ENCODE results near the gene MYO9B. TPM values are rescaled to one million over a fixed set of nuclear protein-coding genes. Genes with fewer than 3 reads are reported as not detected.

The MYO9B gene
- total and polyA plus RNA-seq, 2 of the 13 experiments (the other 11 are each of a cell fraction or from before 2014, with no cell fraction given), result 18.0 to 18.3 TPM

DNA sequence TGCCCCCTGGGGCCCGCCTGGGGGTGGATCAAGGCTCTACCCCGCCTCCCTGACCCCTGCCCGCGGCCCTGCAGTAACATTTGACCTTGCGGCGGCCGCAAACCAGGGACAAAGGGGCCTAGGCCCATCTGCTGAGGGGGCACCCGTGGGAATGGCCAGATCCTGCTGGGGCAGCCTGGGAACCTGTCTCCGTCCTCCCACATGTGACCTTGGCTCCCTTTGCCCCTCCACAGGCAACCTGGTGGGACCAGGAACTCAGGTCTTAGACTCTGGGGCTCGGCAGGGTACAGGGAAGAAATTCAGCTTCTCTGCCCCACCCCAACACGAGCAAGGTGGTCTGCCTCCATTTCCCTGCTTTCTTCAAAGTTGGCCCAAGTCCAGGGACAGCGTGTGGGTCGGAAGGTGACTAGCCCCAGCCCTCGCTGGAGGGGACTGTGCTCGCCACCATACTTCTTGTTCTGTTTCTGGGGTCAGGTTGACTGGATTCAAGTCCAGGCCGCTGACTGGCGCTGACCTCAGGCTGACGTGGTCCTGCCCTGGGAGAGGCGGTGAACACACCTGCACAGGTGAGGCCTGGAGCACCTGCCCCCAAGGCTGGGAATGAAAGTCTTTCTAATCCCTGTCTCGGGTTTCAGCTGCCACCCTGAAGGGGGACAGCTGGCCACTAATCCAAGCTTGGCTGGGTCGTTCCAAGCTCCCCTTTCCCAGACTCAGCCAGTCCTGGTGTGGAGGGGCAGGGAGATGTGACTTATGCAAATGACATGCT, 172.6 kb downstream of the MYO9B start:
- ChIA-PET CTCF (ENCODE audit: low intra/inter-chr PET ratio, low total read pairs) (no interaction called here), POLR2A (interaction anchor here (1.0 to 5.0 kb wide), 14 partner anchors 8 to 61 kb away, joined by 3 to 52 read pairs (median 6); partner anchors contain the start of genes BABAM1, DDA1, MRPL34 and OCEL1)
- H3K4me1 ChIP-seq (ENCODE audit: insufficient read depth, low read length), result peaks cover 45% of the 10 kb centered on the region
- DNase-seq (ENCODE audit: low spot score) (peak; percentile 83), ATAC-seq (peak; percentile 40), FAIRE-seq (peak; percentile 80)
- H3K79me2 ChIP-seq (ENCODE audit: insufficient read depth, low read length), result peaks cover 19% of the 10 kb centered on the region
- no peak overlapping the region for H2AFZ ChIP-seq (ENCODE audit: low read length)
- in situ Hi-C loops (cut with HindIII; ENCODE audit: extremely low pct_ligation_motif_present, low pct_unique_long_range_greater_than_20kb) (no loop called here), intact Hi-C loops (cut with micrococcal nuclease; ENCODE audit: unreplicated experiment) (no loop called here)
- H3K27ac ChIP-seq (ENCODE audit: extremely low read length, insufficient read depth, low read length), result peak overlapping the region; percentile 83
- no peaks in the 10 kb centered on the region for H3K36me3 ChIP-seq (replicated peaks in 1 of 2; ENCODE audit: control insufficient read depth in 1 of 2, insufficient read depth in 2 of 2, low read length in 2 of 2)
- H3K9me3 ChIP-seq (ENCODE audit: low read length), result no peaks in the 10 kb centered on the region
- TSS peak; percentile 85 for BruUV-seq (replicated peaks)
- peak overlapping the region; percentile 27 to 77 (median 27); a peak in 4 of 6 replicates for H3K4me3 ChIP-seq (replicated peaks in 1 of 3; ENCODE audit: insufficient read depth in 1 of 3, low read depth in 2 of 3, low read length in 3 of 3)
- H3K27me3 ChIP-seq (ENCODE audit: control insufficient read depth in 1 of 2, insufficient read depth in 2 of 2, low read length in 2 of 2), result no peaks in the 10 kb centered on the region
- WGBS (ENCODE audit: low lambda C conversion rate), result 30% methylated on average over 3 of the region's 21 CpGs
- peak overlapping the region; percentile 66 for H3K9ac ChIP-seq (ENCODE audit: insufficient read depth, low read depth, low read length)
- H3K4me2 ChIP-seq (ENCODE audit: low read depth, low read length), result peak overlapping the region; percentile 90
- H4K20me1 ChIP-seq (ENCODE audit: insufficient read depth, low read length), result peaks cover 2% of the 10 kb centered on the region; the same call in 1 of the 2 replicates
- TF ChIP-seq ZNF501 (CRISPR knock-in tag; IDR thresholded peaks at IDR 0.05) (peak; percentile 56; the same call in 1 of the 2 replicates), HOXA5 (CRISPR knock-in tag; IDR thresholded peaks at IDR 0.05) (peak; percentile 70; the same call in 1 of the 2 replicates), ZMYM4 (CRISPR knock-in tag; IDR thresholded peaks at IDR 0.05) (peak; percentile 70), ZSCAN22 (CRISPR knock-in tag; IDR thresholded peaks at IDR 0.05) (0 out of 2 replicates have a peak, but pooled peaks have one; percentile 40), TIGD3 (CRISPR knock-in tag; IDR thresholded peaks at IDR 0.05; ENCODE audit: borderline replicate concordance) (no peak), MTF2 (CRISPR knock-in tag; IDR thresholded peaks at IDR 0.05; ENCODE audit: borderline replicate concordance) (0 out of 2 replicates have a peak, but pooled peaks have one; percentile 61), EEA1 (CRISPR knock-in tag; IDR thresholded peaks at IDR 0.05; ENCODE audit: borderline replicate concordance) (no peak), GPN1 (CRISPR knock-in tag; IDR thresholded peaks at IDR 0.05; ENCODE audit: borderline replicate concordance) (no peak), ZNF431 (CRISPR knock-in tag; IDR thresholded peaks at IDR 0.05; ENCODE audit: borderline replicate concordance, low read depth) (peak; percentile 58; the same call in 1 of the 2 replicates), ZBTB7A (CRISPR knock-in tag; IDR thresholded peaks at IDR 0.05) (peak; percentile 95), PAX8 (CRISPR knock-in tag; IDR thresholded peaks at IDR 0.05; ENCODE audit: borderline replicate concordance) (no peak), SKI (IDR thresholded peaks at IDR 0.05; ENCODE audit: partially characterized antibody) (peak; percentile 98), ZMAT5 (CRISPR knock-in tag; IDR thresholded peaks at IDR 0.05; ENCODE audit: borderline replicate concordance, low read depth) (no peak), ZNF644 (CRISPR knock-in tag; IDR thresholded peaks at IDR 0.05; ENCODE audit: low read depth) (no peak)
- TF ChIP-seq, protein P1, sequence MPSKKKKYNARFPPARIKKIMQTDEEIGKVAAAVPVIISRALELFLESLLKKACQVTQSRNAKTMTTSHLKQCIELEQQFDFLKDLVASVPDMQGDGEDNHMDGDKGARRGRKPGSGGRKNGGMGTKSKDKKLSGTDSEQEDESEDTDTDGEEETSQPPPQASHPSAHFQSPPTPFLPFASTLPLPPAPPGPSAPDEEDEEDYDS (CRISPR knock-in tag; IDR thresholded peaks at IDR 0.05), result 0 out of 2 replicates have a peak, but pooled peaks have one; percentile 28
- TF ChIP-seq, protein P2, sequence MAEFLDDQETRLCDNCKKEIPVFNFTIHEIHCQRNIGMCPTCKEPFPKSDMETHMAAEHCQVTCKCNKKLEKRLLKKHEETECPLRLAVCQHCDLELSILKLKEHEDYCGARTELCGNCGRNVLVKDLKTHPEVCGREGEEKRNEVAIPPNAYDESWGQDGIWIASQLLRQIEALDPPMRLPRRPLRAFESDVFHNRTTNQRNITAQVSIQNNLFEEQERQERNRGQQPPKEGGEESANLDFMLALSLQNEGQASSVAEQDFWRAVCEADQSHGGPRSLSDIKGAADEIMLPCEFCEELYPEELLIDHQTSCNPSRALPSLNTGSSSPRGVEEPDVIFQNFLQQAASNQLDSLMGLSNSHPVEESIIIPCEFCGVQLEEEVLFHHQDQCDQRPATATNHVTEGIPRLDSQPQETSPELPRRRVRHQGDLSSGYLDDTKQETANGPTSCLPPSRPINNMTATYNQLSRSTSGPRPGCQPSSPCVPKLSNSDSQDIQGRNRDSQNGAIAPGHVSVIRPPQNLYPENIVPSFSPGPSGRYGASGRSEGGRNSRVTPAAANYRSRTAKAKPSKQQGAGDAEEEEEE (CRISPR knock-in tag; IDR thresholded peaks at IDR 0.05; ENCODE audit: borderline replicate concordance), result no peak
